ENCODE results near the gene RNF145.

The RNF145 gene

DNA sequence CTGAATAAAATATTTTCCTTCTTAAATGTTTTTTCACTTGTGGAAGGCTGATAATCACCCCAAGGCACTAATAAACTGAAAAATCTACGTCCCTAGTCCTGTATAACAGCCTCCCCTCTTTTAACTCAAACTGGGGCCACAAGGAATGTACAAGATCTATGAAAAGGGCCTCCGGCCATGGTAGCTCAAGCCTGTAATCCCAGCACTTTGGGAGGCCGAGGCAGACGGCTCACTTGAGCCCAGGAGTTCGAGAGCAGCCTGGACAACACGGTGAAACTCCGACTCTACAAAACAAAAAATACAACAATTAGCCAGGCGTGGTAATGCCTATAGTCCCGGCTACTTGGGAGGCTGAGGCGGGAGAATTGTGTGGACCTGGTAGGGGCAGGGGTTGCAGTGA is 23.6 kb downstream of the RNF145 start:
- TF ChIP-seq, protein P1, sequence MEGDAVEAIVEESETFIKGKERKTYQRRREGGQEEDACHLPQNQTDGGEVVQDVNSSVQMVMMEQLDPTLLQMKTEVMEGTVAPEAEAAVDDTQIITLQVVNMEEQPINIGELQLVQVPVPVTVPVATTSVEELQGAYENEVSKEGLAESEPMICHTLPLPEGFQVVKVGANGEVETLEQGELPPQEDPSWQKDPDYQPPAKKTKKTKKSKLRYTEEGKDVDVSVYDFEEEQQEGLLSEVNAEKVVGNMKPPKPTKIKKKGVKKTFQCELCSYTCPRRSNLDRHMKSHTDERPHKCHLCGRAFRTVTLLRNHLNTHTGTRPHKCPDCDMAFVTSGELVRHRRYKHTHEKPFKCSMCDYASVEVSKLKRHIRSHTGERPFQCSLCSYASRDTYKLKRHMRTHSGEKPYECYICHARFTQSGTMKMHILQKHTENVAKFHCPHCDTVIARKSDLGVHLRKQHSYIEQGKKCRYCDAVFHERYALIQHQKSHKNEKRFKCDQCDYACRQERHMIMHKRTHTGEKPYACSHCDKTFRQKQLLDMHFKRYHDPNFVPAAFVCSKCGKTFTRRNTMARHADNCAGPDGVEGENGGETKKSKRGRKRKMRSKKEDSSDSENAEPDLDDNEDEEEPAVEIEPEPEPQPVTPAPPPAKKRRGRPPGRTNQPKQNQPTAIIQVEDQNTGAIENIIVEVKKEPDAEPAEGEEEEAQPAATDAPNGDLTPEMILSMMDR (IDR thresholded peaks at IDR 0.05): no peak

DNA sequence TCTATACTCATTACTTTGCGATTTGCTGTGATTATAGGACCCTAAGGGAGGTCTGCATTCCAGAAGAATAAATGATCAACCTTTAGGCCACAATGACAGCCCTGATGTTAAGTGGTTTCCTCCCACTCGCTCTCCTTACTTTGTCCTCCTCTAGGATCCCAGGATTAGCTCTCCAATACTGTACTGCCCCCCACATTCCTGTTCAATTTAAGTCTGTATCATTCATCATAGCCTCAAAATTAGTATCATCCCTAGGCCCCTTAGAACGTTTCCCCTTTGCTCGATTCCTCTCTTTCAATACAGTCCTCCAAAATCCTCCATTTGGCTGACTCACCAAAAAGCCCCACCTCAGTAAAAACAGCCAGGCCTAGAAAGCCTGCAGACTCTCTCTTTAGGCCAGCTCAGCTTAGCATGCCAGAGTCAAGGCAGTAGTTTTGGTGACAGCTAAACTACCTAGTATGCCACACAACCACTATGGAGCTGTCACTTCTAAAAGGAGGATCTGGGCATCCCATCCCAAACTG is 24.4 kb downstream of the RNF145 start:
- TF ChIP-seq, protein P1 (IDR thresholded peaks at IDR 0.05): no peak

DNA sequence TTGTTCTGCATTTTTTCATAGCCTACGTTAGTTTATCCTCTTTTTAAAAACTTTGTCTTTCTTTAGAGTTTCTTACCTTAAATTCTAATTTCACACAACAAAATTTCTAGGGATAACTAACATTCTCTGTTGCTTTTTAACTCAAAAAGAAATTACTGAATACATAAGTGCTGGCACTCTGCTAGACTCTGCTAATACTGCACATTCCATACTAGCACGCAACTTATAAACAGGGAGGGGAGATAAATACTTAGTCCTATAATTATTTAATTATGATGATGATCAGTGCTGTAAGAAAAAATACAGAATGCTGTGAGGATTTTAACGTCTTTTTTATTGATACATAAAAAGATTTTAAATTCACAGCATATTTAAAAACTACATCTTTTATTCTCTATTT is 25.1 kb downstream of the RNF145 start:
- TF ChIP-seq, protein P1 (IDR thresholded peaks at IDR 0.05): no peak

DNA sequence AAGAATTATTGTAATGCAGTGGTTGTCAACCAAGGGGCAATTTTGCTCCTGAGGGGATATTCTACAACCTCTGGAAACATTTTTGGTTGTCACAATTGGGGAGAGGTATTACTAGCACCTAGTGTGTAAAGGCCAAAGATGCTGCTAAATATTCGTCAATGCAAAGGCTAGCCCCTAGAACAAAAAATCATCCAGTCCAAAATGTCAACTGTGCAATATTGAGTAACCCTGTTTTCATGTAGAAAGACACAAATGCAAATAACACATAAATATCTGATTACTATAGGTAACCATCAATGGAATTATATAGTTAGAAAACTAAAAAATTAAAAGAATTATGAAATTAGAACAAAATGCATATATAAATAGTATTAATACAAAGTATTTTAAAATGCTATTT is 26.1 kb downstream of the RNF145 start:
- TF ChIP-seq, protein P1 (IDR thresholded peaks at IDR 0.05): no peak

DNA sequence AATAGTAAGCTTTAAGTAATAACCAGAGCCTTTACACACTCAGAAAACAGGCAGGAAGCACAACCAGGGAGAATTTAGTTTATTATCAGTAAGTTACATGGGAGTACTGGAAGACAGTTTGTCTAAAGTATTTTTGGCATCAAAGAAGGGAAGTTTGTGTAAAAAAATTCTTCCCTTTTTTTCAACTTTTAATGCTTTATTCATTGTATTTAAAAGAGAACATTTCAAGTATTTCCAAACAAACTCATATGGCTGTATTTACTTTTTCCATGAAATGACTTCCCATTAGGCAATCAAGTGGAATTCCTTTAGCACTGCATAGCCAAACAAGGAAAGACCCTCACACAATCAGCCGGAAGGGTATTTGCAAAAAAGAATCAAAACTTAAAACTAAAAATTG is 26.7 kb downstream of the RNF145 start:
- TF ChIP-seq, protein P1 (IDR thresholded peaks at IDR 0.05): no peak

DNA sequence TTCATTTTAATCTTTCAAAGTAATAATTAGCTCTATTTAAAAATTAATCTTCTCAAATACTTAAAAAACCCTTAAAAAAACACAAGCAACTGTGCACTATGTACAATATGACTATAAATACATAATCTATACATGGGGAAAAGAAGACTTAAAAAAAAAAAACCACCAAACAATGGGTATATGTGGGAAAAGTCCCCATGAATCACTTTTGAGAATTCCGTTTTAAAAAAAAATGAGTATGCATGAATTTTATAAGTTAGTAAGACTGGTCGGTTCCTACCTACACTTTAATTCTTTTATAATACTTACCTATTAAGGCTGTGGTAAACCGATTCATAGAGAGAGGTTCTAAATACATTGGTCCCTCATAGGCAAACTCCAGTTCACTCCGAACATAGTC is 27.7 kb downstream of the RNF145 start:
- TF ChIP-seq, protein P1 (IDR thresholded peaks at IDR 0.05): no peak

DNA sequence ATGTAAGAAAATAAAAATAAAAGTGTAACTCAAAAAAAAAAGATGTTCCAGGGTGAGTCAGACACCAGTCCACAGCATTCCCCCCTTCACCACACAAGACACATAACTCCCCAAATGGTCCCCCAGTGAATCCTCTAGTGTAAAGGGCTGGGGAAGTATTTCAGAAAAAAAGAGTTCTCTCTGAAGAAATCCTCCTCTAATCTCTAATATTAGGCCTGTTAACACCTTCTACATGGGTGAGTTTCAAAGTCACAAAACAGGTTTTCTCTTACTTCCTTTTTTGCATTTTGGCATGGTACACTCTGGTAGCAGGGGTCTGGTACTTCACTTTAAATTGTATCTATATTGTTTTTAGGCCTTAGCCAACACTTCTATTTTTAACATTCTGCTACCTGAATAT is 28.2 kb downstream of the RNF145 start:
- TF ChIP-seq, protein P1 (IDR thresholded peaks at IDR 0.05): no peak

All from LNCAP (cell line).